Activated CD4-positive, alpha-beta T cell treated with anti-CD3 and anti-CD28 coated beads, Interleukin-2, Interleukin-6, amounts not matched to agents 100 ng/mL and 50 ng/mL, durations not matched to agents 16 hours and 8 hours (primary cell): ENCODE data around the gene DNMT3A.

Experiments
- DNase-seq: peaks from one replicate; pipeline ENCODE4 v3.0.0-alpha.2; 2020

Gene DNMT3A

DNA sequence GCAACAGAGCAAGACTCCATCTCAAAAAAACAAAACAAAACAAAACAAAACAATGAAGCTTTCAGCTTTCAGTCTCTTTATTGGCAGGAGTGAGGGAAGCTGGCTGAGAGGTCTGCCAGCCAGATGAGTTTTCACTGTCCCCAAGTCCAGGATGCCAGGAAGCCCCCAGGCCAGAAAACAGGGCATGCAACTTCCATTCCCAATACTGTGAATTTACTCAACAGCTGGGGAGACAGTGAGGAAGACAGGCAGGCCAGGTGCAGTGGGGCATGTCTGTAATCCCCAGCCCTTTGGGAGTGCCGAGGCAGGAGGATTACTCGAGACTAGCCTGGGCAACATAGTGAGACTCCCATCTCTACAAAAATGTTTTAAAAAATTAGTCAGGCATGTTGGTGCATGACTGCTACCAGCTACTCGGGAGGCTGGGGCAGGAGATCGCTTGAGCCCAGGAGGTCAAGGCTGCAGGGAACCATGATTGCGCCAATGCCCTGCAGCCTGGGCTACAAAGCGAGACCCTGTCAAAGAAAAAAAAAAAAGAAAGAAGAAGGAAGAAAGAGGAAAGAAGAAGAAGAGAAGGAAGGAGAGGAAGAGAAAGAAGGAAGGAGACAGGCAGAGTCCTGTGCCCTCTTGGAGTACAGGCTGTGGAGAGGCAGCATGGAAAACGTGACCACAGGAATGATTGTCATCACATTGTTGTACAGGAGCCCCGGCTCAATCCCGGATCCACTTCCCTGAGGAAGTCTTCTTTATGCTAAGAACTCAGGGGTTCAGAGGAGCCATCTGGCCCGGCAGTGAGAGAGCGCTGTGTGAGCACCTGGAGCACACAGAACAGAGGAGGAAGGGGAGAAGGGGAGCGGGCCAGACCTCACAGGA lies 144.2 kb downstream of the DNMT3A start:
- no peak for DNase-seq

DNA sequence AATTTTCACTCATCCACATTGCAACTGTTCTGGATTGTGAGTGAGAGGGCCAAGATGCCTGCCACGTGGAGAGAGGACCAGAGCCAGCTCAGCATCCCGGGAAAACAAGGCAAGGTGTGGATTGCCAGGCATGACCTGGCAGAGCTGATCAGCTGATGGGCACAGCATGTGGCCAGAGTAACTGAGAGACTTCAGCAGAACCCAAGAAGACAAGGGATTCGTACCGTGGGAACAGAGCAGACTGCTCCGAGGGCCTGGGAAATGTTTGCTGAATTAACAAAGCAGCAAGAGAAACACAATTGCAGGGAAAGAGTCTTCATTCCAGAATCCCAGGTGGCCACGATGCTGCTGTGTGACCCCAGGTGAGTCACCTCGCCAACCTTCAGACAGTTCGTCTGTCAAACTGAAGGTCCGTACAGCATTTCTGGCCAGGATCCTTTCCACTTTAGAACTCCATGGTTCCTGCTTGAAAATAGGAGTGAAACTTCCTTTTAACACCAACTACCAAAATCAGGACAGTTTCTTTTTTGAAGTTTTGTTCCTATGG lies 147.1 kb downstream of the DNMT3A start:
- DNase-seq: no peak

DNA sequence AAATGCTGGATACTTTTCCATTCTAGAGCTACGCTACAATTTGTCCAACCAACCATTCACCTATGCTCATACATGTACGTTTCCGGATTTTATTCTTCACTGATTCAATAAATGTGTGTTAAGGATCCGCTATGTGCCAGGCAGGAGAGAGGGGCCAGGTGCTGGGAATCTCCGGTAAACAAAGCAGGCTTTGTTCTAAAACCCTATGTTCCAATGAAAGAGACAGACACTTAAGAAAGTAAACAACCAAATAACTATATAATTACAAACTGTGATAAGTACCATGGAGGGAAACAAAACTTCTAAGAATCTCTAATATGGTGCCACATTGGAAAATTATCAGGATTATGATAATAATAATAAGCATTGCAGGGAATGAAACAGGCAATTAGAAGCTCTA lies 151.2 kb downstream of the DNMT3A start:
- no peak for DNase-seq

DNA sequence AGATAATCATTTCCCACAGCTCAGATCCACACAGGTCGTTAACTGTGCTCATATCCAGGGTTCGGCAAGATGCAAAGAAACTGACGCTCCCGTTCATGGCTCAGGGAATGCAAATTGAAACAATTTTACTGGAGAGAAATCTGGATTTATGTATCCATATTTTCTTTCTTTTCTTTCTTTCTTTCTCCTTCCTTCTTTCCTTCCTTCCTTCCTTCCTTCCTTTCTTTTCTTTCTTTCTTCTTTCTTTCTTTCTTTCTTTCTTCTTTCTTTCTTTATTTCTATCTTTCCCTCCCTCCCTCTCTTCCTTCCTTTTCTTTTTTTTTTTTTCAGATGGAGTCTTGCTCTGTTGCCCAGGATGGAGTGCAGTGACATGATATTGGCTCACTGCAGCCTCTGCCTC lies 153.3 kb downstream of the DNMT3A start:
- no peak for DNase-seq

DNA sequence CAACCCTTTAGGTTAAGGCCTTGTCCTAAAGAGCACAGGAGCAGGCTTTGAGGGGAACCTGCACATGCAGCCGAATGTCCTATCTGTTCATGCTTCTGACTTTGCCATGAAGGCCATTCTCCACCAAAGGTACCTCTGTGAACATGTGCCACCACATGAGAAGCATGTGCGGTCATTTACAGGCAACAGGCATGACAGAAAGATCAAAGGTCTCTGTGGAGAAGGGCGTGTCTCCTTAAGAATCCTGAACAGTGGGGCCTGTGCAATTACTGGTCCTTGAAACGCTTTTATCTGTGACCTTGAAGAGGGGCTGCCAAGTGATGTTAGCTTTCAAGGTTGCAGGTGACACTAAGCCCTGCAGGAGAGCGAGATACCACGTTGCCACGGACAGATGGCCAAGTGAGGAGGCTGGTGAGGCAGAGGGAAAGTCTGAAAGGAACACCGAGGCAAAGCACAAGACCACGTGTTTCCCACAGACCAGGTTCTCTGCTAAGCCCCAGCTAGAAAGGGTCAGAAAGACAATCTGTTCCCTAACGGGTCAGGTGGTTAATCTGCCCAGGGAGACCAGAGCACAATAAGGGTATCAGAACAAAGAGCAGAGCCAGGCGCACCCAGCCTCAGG lies 153.9 kb downstream of the DNMT3A start:
- DNase-seq: no peak

DNA sequence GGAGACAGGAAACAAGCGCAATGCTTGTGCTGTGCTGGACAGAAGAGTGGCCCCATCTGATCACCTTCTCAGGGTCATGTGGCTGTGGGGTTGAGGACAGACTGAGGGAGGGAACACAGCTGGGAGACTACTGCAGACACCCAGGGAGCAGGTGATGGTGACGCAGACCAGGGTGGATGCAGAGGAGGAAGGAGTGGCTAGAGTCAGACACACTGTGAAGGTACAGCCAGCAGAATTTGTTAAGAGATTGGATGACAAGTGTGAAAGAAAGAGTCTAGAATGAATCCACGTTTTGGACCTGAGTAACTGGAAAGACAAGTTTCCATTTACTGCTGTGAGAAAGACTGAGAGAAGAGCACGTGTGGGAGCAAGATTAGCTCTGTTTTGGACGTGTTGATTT lies 157.5 kb downstream of the DNMT3A start:
- no peak for DNase-seq

DNA sequence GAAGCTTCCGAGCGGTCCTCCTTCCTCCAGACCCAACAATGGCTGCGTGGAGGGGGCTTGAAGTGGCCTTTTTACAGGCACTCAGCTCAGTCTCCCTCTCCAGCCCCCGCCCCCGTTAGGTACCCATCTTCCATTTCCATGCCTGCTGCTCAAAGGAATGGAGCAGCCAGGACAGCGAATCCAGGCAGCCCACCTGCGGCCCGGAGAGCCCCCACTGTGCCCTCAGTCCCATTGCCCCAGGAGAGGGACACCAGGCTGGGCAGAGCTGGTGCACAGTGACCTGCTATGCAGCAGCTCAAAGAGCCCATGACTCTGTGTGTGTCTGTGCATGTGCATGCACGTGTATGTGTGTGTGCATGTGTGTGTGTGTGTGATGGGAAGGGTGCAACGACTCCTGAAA lies 162.7 kb downstream of the DNMT3A start:
- DNase-seq: no peak
